H1 (cell line): Measurements from ENCODE around the gene BHLHE23. TPM values are rescaled to one million over a fixed set of nuclear protein-coding genes. Genes with fewer than 3 reads are reported as not detected.

ENCODE experiments used
- CTCF ChIA-PET: fragments of 300-600 bp; sonication (Branson Sonifier 250); formaldehyde crosslinking; loops from one replicate; lab custom pipeline; 2021; ENCODE audit not compliant: partially characterized antibody; lab: Charles Lee
- POLR2A ChIA-PET: fragments of 300-600 bp; sonication (Branson Sonifier 250); formaldehyde crosslinking; loops from one replicate; lab custom pipeline; 2021; ENCODE audit warnings: inconsistent platforms; ENCODE audit not compliant: partially characterized antibody; lab: Charles Lee
- DNase-seq, 2 experiments: peaks; one replicate each; pipeline versions ENCODE4 v3.0.0 to v3.0.0-alpha.2; 2010 to 2022; ENCODE audit warnings: low spot score in 2 of 2, low read depth in 1 of 2, mixed read lengths in 1 of 2
- FAIRE-seq: peaks from 2 replicates; lab custom pipeline; 2011; peaks lifted over from hg19 to GRCh38; lab: Jason Lieb, UNC
- H2AFZ ChIP-seq: 2 replicates; pipeline ENCODE4 v1.8.1; 2012; ENCODE audit warnings: low read length, inconsistent platforms
- H2AK5ac ChIP-seq: 2 replicates; pipeline ENCODE4 v1.6.1; 2013; ENCODE audit warnings: low read depth, low read length
- H2BK120ac ChIP-seq: replicated peaks from 2 replicates; pipeline ENCODE3; 2013; ENCODE audit warnings: low read depth, low read length, inconsistent platforms
- H2BK12ac ChIP-seq: 2 replicates; pipeline ENCODE4 v1.6.1; 2013; ENCODE audit warnings: low read depth, low read length
- H2BK15ac ChIP-seq: 2 replicates; pipeline ENCODE4 v1.6.1; 2013; ENCODE audit warnings: low read length
- H2BK20ac ChIP-seq: 2 replicates; pipeline ENCODE4 v1.6.1; 2013; ENCODE audit warnings: low read length
- H2BK5ac ChIP-seq: 2 replicates; pipeline ENCODE4 v1.6.1; 2013; ENCODE audit warnings: low read depth, low read length
- H3K14ac ChIP-seq: 2 replicates; pipeline ENCODE4 v1.6.1; 2013; ENCODE audit warnings: inconsistent platforms; ENCODE audit not compliant: insufficient read length
- H3K18ac ChIP-seq: 2 replicates; pipeline ENCODE4 v1.6.1; 2013; ENCODE audit warnings: low read length; ENCODE audit errors: extremely low read depth
- H3K23ac ChIP-seq: 2 replicates; pipeline ENCODE4 v1.6.1; 2013; ENCODE audit warnings: inconsistent platforms; ENCODE audit not compliant: insufficient read length
- H3K23me2 ChIP-seq: 2 replicates; pipeline ENCODE4 v1.6.1; 2013; ENCODE audit warnings: low read depth, low read length
- H3K27ac ChIP-seq: 2 replicates; pipeline ENCODE4 v1.6.1; 2011; ENCODE audit warnings: low read depth, low read length, inconsistent platforms
- H3K27me3 ChIP-seq, 4 experiments: replicated peaks in 1 of 4; 1 replicate in 1 of 4; 2 replicates in 3 of 4; pipeline versions ENCODE4 v1.6.1 to v1.8.1; 2011 to 2013; ENCODE audit warnings: low read length in 3 of 4, mild to moderate bottlenecking in 3 of 4, inconsistent platforms in 2 of 4, mixed read lengths in 2 of 4, moderate library complexity in 1 of 4; ENCODE audit not compliant: control insufficient read depth in 3 of 4, insufficient read depth in 3 of 4; ENCODE audit errors: extremely low read depth in 1 of 4
- H3K36me3 ChIP-seq, 4 experiments: 2 replicates each; pipeline versions ENCODE4 v1.6.1 to v1.8.1; 2011 to 2013; ENCODE audit warnings: mild to moderate bottlenecking in 4 of 4, low read length in 3 of 4, moderate library complexity in 2 of 4, control low read depth in 1 of 4, inconsistent platforms in 1 of 4; ENCODE audit not compliant: insufficient read depth in 4 of 4, control insufficient read depth in 2 of 4
- H3K4ac ChIP-seq: replicated peaks from 2 replicates; pipeline ENCODE3; 2013; ENCODE audit warnings: low read length, low read depth, mixed read lengths, inconsistent platforms; ENCODE audit not compliant: insufficient read length
- H3K4me1 ChIP-seq, 4 experiments: replicated peaks in 1 of 4; 1 replicate in 1 of 4; 2 replicates in 3 of 4; pipeline versions ENCODE4 v1.6.1 to v1.8.1; 2011 to 2013; ENCODE audit warnings: low read length in 3 of 4, inconsistent platforms in 2 of 4, mixed read lengths in 1 of 4; ENCODE audit not compliant: insufficient read depth in 4 of 4, control insufficient read depth in 3 of 4
- H3K4me2 ChIP-seq, 2 experiments: 2 replicates each; pipeline versions ENCODE4 v1.6.1 to v1.8.1; 2011 to 2013; ENCODE audit warnings: low read depth in 2 of 2, low read length in 2 of 2, control low read depth in 1 of 2, inconsistent platforms in 1 of 2, mild to moderate bottlenecking in 1 of 2; ENCODE audit not compliant: insufficient read depth in 1 of 2
- H3K4me3 ChIP-seq, 4 experiments: fragments of 200-600, 300-600 bp in 1 of 4; sonication (generic), shearing (Covaris generic), sonication (Bioruptor Twin) in 1 of 4; 2 replicates each; pipeline versions ENCODE4 v1.5.1 to v1.8.1; 2011 to 2016; ENCODE audit warnings: low read length in 4 of 4, low read depth in 3 of 4, control low read depth in 2 of 4, inconsistent platforms in 2 of 4, mild to moderate bottlenecking in 2 of 4, mixed read lengths in 1 of 4, moderate library complexity in 1 of 4; ENCODE audit not compliant: insufficient read depth in 2 of 4; ENCODE audit errors: extremely low read depth in 1 of 4
- H3K56ac ChIP-seq: replicated peaks from 2 replicates; pipeline ENCODE3; 2013; ENCODE audit warnings: low read depth, mild to moderate bottlenecking, mixed read lengths, low read length, inconsistent platforms; ENCODE audit not compliant: insufficient read length
- H3K79me1 ChIP-seq: 2 replicates; pipeline ENCODE4 v1.6.1; 2013; ENCODE audit warnings: low read depth, low read length, control low read depth
- H3K79me2 ChIP-seq, 2 experiments: 2 replicates each; pipeline versions ENCODE4 v1.6.1 to v1.8.1; 2012 to 2013; ENCODE audit warnings: low read length in 2 of 2, mild to moderate bottlenecking in 2 of 2, inconsistent platforms in 1 of 2; ENCODE audit not compliant: insufficient read depth in 2 of 2, control insufficient read depth in 1 of 2
- H3K9ac ChIP-seq, 4 experiments: replicated peaks in 1 of 4; 1 replicate in 1 of 4; 2 replicates in 3 of 4; pipeline versions ENCODE4 v1.6.1 to v1.8.1; 2011 to 2013; ENCODE audit warnings: low read depth in 3 of 4, low read length in 3 of 4, control low read depth in 2 of 4, mild to moderate bottlenecking in 2 of 4, moderate library complexity in 2 of 4, inconsistent platforms in 1 of 4; ENCODE audit errors: extremely low read depth in 1 of 4
- H3K9me3 ChIP-seq, 2 experiments: 2 replicates each; pipeline versions ENCODE4 v1.6.1 to v1.8.1; 2012 to 2013; ENCODE audit warnings: mild to moderate bottlenecking in 2 of 2, moderate library complexity in 2 of 2, control low read depth in 1 of 2, inconsistent platforms in 1 of 2, low read depth in 1 of 2, low read length in 1 of 2, mixed read lengths in 1 of 2; ENCODE audit not compliant: insufficient read depth in 2 of 2
- H4K20me1 ChIP-seq, 2 experiments: replicated peaks in 1 of 2; 2 replicates each; pipeline versions ENCODE3 to v1.8.1; 2011 to 2013; ENCODE audit warnings: inconsistent platforms in 2 of 2, low read length in 2 of 2, mild to moderate bottlenecking in 1 of 2; ENCODE audit not compliant: insufficient read depth in 2 of 2, control insufficient read depth in 1 of 2
- H4K5ac ChIP-seq: 2 replicates; pipeline ENCODE4 v1.6.1; 2013; ENCODE audit warnings: low read length, low read depth, mixed read lengths, inconsistent platforms; ENCODE audit not compliant: insufficient read length
- H4K8ac ChIP-seq: 2 replicates; pipeline ENCODE4 v1.8.0; 2013; ENCODE audit warnings: mild to moderate bottlenecking, moderate library complexity, low read length, inconsistent platforms; ENCODE audit not compliant: insufficient read depth; ENCODE audit errors: extremely low read depth
- H4K91ac ChIP-seq: replicated peaks from 2 replicates; pipeline ENCODE3; 2013; ENCODE audit warnings: low read length, mixed read lengths, inconsistent platforms; ENCODE audit not compliant: insufficient read length
- CHD1 ChIP-seq: IDR thresholded peaks from 2 replicates; pipeline ENCODE4 v1.6.1; 2012; ENCODE audit warnings: low read depth, low read length, improper control_type of control experiment
- EP300 ChIP-seq, 2 experiments: IDR thresholded peaks; 1 replicate in 1 of 2; 2 replicates in 1 of 2; pipeline ENCODE4 v1.6.1; 2011 to 2012; ENCODE audit warnings: low read depth in 2 of 2, low read length in 2 of 2, mild to moderate bottlenecking in 2 of 2, borderline replicate concordance in 1 of 2, inconsistent platforms in 1 of 2, moderate library complexity in 1 of 2
- GTF2F1 ChIP-seq: IDR thresholded peaks from 2 replicates; pipeline ENCODE4 v1.6.1; 2012; ENCODE audit warnings: low read depth, low read length, improper control_type of control experiment, borderline replicate concordance
- HDAC6 ChIP-seq: IDR thresholded peaks from one replicate; pipeline ENCODE4 v1.7.1; 2012; ENCODE audit warnings: low read depth, mild to moderate bottlenecking, inconsistent platforms, low read length, moderate library complexity
- KDM5A ChIP-seq: fragments of 200-600 bp; IDR thresholded peaks from 2 replicates; pipeline ENCODE4 v1.7.1; 2012; ENCODE audit warnings: mild to moderate bottlenecking, low read length, inconsistent platforms, mixed read lengths
- MAFK ChIP-seq: IDR thresholded peaks from 2 replicates; pipeline ENCODE4 v1.6.1; 2012; ENCODE audit warnings: low read depth, mild to moderate bottlenecking, improper control_type of control experiment, low read length
- POLR2A ChIP-seq, 2 experiments: IDR thresholded peaks; 1 replicate in 1 of 2; 2 replicates in 1 of 2; pipeline ENCODE4 v1.6.1; 2011; ENCODE audit warnings: low read depth in 2 of 2, low read length in 2 of 2, mild to moderate bottlenecking in 2 of 2; ENCODE audit errors: control extremely low read depth in 1 of 2
- RFX5 ChIP-seq: IDR thresholded peaks from 2 replicates; pipeline ENCODE4 v1.6.1; 2011; ENCODE audit warnings: low read depth, low read length, improper control_type of control experiment, borderline replicate concordance
- SIN3A ChIP-seq, 2 experiments: IDR thresholded peaks in 1 of 2; conservative IDR thresholded peaks in 1 of 2; 2 replicates each; pipeline ENCODE4 v1.6.1; 2011 to 2012; ENCODE audit warnings: low read length in 2 of 2, improper control_type of control experiment in 1 of 2, low read depth in 1 of 2, mild to moderate bottlenecking in 1 of 2
- SIRT6 ChIP-seq: IDR thresholded peaks from one replicate; pipeline ENCODE4 v1.7.1; 2012; ENCODE audit warnings: low read length, inconsistent platforms
- TBP ChIP-seq: IDR thresholded peaks from 2 replicates; pipeline ENCODE4 v1.6.1; 2011; ENCODE audit warnings: low read depth, low read length, improper control_type of control experiment
- YY1 ChIP-seq: IDR thresholded peaks from 2 replicates; pipeline ENCODE4 v1.6.1; 2011; ENCODE audit warnings: low read depth, mild to moderate bottlenecking, low read length
- ZNF274 ChIP-seq: IDR thresholded peaks from 2 replicates; pipeline ENCODE4 v1.7.0; 2012; ENCODE audit warnings: low read length, borderline replicate concordance; ENCODE audit errors: extremely low read depth
- WGBS, 2 experiments: shearing (Covaris generic) in 1 of 2; methylation state at CpG; one replicate each; pipeline versions ENCODE4 v1.1.6 to v1.1.7; 2013 to 2015; ENCODE audit warnings: low lambda C conversion rate in 2 of 2, mixed read lengths in 2 of 2, inconsistent platforms in 1 of 2, low coverage in 1 of 2, missing lambda C conversion rate in 1 of 2; ENCODE audit not compliant: insufficient replicate concordance in 2 of 2, insufficient coverage in 1 of 2, insufficient read length in 1 of 2; ENCODE audit errors: extremely low coverage in 1 of 2, missing lambda C conversion rate in 1 of 2; 5-methylcytosine and 5-hydroxymethylcytosine counted together
- polyA plus RNA-seq, 7 experiments: library from polyadenylated mRNA; depleted of rRNA in 3 of 7; stranded (reverse) in 5 of 7; unstranded in 2 of 7; fragments of >200 nt in 5 of 7; fragments of 200-250 nt in 2 of 7; gene quantifications; 1 replicate in 5 of 7; 2 replicates in 1 of 7; 4 replicates in 1 of 7; pipeline versions ENCODE4 v1.2.1 to v1.2.3, GENCODE V29; 2011 to 2013; ENCODE audit warnings: missing spikeins in 2 of 7, mixed read lengths in 2 of 7
- total RNA-seq: library from RNA; stranded (reverse); fragmentation: NEBNext Ultra II Directional; extraction: Animal tissue kit (Norgen Biotek cat#: 25700); gene quantifications from 2 replicates; pipeline ENCODE4 v1.2.1, GENCODE V29; 2021

The BHLHE23 gene
- total and polyA plus RNA-seq, 2 of the 8 experiments (the other 6 are each of a cell fraction or from before 2014, with no cell fraction given) = 0.47 TPM; not detected in 1

GRCh38 chr20:63017076-63017825 lies 10.5 kb upstream of the BHLHE23 start:
- H4K20me1 ChIP-seq = no peaks in the 10 kb centered on the region
- H3K79me2 ChIP-seq = no peaks in the 10 kb centered on the region
- H4K5ac ChIP-seq = no peak overlapping the region
- H3K4ac ChIP-seq = no peak overlapping the region
- H3K4me3 ChIP-seq = no peak overlapping the region
- no peak overlapping the region for H2BK5ac ChIP-seq
- H2BK15ac ChIP-seq = peak overlapping the region; percentile 72; the same call in 1 of the 2 replicates
- H4K8ac ChIP-seq = peak overlapping the region; percentile 35
- H2BK12ac ChIP-seq = no peak overlapping the region
- H3K9ac ChIP-seq = no peak overlapping the region
- peaks cover 5 to 8% of the 10 kb centered on the region in 2 experiments; a peak in 3 of 4 replicates for H3K9me3 ChIP-seq
- peaks cover 0 to 11% (median 6%) of the 10 kb centered on the region in 4 experiments; a peak in 6 of 7 replicates for H3K4me1 ChIP-seq
- H3K4me2 ChIP-seq = no peak overlapping the region
- H3K23me2 ChIP-seq = no peaks in the 10 kb centered on the region
- no peaks in the 10 kb centered on the region for H3K79me1 ChIP-seq
- no peak overlapping the region for H2BK120ac ChIP-seq
- H2AK5ac ChIP-seq = 0 out of 2 replicates have a peak overlapping the region, but pooled peaks have one; percentile 75
- H3K27ac ChIP-seq = no peak overlapping the region
- no peaks in the 10 kb centered on the region for H3K36me3 ChIP-seq
- CTCF ChIA-PET = interaction anchor here (3.3 kb wide), 1 partner anchor 9 kb away, joined by 17 read pairs; the partner anchor contains the start of gene BHLHE23
- H3K14ac ChIP-seq = no peak overlapping the region
- FAIRE-seq (no peak), DNase-seq (no peak)
- WGBS, 2 experiments = 92% methylated on average over 22 of the region's 22 CpGs; no CpG with 5 or more reads in 1 of the 2 experiments
- H3K56ac ChIP-seq = no peak overlapping the region
- no peak overlapping the region for H2BK20ac ChIP-seq
- H4K91ac ChIP-seq = no peak overlapping the region
- POLR2A ChIA-PET = no interaction called here
- peaks cover 0 to 10% (median 7%) of the 10 kb centered on the region in 4 experiments; a peak in 5 of 7 replicates for H3K27me3 ChIP-seq
- no peak overlapping the region for H3K23ac ChIP-seq
- H2AFZ ChIP-seq = no peak overlapping the region
- peak overlapping the region; percentile 48; the same call in 1 of the 2 replicates for H3K18ac ChIP-seq
- TF ChIP-seq SIRT6 = no peak
- TF ChIP-seq SIN3A (conservative IDR thresholded peaks at IDR 0.05 in 1 of 2, IDR thresholded peaks at IDR 0.05 in 1 of 2; ENCODE audit: low read depth in 1 of 2, low read length in 2 of 2) = no peak
- TF ChIP-seq YY1 = no peak
- TF ChIP-seq GTF2F1 = no peak
- no peak for TF ChIP-seq RFX5
- TF ChIP-seq HDAC6 = no peak
- TF ChIP-seq KDM5A = no peak
- no peak for TF ChIP-seq ZNF274
- TF ChIP-seq POLR2A (IDR thresholded peaks at IDR 0.05; ENCODE audit: control extremely low read depth in 1 of 2, low read depth in 2 of 2, low read length in 2 of 2) = no peak
- no peak for TF ChIP-seq TBP
- no peak for TF ChIP-seq EP300 (IDR thresholded peaks at IDR 0.05; ENCODE audit: borderline replicate concordance in 1 of 2, low read depth in 2 of 2, low read length in 2 of 2)
- no peak for TF ChIP-seq MAFK
- no peak for TF ChIP-seq CHD1
